ENCODE measurements around the gene DLGAP3.

The DLGAP3 gene

DNA sequence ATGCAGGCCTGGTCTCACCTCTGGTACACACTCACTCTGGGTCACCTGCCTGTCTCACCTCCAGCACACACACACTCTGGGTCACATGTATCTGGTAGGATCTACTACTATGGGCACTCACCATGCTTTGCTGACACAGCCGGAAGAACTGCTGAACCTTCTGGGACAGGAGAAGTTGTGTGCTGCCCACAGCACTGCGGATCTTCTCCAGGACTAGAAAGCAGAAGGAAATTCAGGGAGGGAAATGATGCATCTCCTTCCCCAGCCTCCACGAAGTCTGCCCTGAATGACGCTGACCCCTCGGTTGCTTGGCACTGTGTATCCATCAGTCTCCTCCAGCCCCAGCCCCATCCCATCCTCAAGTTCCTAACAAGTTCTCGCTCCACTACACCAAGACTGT lies 62.0 kb downstream of the DLGAP3 start:
- DNase-seq (ENCODE audit: low spot score) (no peak), FAIRE-seq (no peak)

DNA sequence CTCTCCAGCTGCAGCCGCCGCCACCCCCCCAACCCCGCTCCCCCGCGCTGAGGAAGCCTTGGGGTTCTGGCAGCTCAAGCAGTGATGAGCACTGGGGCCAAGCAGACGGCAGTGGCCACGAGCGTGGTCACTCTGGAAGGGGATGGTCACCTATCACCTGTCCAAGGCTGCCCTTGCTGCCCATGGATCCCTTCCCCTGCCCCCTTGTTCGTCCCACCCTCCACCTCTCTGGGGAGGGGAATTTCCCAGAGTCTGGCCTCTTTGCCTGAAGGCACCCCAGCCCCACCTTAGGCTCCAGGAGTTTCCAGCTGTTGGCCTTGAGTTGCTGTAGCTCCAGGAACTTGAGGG lies 62.7 kb downstream of the DLGAP3 start:
- DNase-seq (ENCODE audit: low spot score) (no peak), FAIRE-seq (no peak)

DNA sequence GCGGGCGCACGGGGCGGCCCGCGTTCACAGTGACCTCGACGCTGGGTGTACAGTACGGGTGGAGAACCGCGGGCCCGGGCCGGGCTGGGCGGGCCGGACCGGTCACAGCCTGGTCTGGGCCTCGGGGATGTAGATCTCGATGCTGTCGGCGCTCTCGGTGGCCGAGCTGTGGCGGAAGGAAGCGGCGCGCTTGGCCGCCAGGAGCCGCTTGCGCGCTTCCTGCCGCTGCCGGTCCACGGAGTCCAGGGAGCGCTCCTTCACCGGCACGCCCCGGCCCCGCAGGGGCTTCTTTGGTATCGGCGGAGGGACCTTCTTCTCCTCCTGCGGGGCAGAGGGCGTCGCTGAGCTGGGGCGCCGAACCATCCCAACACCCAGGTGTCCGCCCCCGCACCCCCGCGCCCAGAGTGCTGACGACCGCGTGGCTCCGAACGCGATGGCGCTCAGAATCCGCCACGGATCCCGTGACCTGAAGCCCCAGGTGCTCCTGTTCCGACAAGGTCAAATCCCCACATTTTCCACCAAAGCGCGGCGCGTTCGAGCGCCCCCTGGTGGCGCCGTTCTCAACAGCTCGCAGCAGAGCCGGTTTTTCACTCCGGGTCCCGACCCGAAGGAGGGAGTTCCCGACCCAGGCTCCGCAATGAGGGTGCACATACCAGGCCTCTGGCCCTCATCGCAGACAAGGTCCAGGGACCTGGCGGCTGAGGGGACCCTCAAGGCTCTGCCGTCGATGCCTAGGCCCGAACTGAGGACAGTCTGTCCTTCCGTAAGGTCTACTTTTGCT lies 63.3 kb downstream of the DLGAP3 start:
- peak; percentile 87 for DNase-seq (ENCODE audit: low spot score)
- FAIRE-seq: no peak

DNA sequence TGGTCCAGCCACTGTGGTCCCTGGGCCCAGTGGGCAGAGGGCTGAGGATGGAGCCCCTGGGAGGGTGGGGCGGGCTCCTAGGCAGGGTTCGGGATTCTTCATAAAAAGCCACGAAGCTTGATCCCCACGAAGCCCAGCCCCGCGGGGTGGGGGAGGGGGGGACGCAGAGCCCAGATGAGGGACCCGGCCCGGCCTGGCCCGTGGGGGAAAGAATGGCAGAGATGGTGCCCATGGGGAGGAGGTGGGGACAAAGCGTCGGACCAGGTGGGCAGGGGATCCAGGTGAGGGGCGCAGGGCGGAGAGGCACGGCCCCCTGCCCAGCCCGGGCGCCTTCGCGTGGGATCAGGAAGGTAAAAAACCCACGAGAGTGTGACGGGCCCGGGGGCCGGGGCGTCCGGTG lies 63.9 kb downstream of the DLGAP3 start:
- no peak for FAIRE-seq

DNA sequence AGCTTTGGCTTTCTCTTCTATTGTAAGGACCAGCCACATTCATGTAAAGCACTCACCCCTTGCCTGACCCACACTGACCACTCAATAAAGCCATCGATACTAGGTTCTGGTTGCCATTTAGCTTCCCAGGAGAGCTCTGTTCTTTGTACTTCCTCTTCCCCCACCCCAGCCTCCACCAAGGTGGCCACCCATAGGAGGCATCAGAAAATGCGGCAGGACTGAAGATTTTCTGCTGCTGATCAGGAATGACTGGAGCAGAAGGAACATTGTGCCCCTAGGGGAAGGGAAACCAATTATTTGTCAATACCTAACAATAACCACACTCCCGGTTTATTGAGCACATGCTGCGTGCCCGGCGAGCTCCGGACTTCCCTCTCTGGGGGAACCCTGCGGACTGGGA lies 64.7 kb downstream of the DLGAP3 start:
- no peak for FAIRE-seq
- no peak for DNase-seq (ENCODE audit: low spot score)

More for the DNA sequence above, 63.9 kb downstream of the DLGAP3 start:
- DNase-seq (ENCODE audit: low spot score): no peak

DNA sequence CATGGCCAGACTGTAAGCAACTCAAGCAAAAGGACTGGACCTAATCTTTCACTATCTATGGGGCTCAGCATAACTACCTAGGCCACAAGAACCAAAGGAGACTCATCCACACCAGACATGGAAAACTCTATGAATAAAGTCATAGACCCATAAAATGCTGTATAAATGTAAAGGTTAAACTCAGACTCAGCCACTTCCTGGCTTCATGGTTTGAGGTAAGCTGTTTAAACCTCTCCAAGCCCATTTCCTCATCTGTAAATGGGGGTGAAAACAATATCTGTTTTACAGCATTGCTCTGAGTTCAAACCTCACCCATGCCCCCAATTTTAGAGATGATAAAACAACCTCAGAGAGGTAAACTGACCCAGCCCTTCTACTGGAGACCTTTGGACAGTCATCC lies 65.9 kb downstream of the DLGAP3 start:
- FAIRE-seq (no peak), DNase-seq (ENCODE audit: low spot score) (no peak)

DNA sequence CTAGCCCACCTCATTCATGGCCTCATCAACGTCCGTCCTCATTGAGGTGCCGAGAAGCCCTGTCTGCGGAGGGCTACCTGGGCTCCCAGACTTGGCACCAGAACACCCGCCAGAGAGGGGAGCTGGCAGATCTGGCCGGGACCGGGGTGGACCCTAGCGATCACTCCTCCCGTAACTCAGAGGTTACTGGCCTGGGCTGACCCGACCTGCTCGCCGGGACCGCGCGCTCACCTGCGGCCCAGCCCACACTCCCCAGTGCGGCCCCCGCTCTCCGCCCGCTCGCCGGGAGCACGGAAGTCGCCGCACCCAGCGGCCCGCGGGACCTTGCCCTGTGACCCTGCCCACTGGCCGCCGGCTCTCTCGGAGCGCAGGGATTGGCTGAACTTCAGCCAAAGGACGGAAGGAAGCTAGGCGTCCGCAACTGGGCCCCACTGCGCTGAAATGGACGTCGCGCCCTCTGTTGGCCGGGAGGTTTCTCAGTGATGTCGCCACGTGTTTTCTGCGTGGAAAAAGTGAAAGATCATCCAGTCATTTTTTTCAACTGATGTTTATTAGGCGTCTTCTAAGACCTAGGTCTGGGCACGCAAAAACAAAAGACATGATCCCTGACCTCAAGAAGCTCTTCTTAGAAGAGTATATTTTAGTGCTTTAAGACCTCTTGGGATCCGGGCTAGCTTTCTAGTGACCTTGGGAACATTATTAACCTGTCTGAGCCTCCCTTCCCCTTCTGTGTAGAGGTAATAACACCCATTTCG lies 69.8 kb downstream of the DLGAP3 start, which contains the start of gene SMIM12:
Gene SMIM12, minus strand, starts transcription at position 304 of the 755 bp plus-strand sequence. CDS start 3,772 bp downstream, outside the sequence.
- FAIRE-seq (no peak), DNase-seq (ENCODE audit: low spot score) (peak; percentile 97)

DNA sequence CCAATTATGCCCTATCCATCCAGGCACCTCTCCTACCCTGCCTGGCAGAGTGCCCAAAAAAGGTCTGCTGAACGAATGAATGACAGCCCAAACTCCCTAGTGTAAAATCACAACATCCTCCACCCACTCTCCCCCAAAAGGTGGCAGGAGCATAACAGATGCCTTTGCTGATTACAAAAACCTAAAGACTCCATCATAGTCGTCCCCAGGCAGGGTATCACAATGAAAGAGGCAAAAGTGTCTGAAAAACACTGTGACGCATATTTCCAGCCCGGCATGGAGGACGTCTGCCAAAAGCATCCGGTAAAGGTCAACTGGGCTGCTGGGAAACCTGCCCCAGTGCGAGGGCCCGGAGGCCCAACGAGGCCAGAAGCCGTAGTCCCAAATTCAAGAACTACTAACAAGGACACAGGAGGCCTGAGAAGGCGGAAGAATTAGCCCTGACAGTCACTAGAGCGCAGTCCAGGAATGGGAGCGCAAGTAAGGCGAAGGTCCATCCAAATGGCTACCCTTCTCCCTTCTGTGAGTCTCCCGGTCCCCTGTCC lies 70.5 kb downstream of the DLGAP3 start:
- no peak for FAIRE-seq
- no peak for DNase-seq (ENCODE audit: low spot score)

DNA sequence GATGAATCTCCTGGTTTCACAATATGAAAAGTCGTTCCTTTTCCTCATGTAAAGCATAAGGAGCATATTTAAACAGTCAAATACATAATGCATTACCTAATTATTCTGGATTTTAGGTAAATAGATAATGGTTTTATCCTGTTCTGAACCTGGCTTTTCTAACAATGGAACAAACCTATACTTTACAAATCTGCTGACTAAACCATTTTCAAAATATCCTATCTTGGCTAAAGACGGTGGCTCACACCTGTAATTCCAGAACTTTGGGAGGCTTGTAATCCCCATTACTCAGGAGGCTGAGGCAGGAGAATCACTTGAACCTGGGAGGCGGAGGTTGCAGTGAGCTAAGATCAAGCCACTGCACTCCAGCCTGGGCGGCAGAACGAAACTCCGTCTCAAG lies 72.8 kb downstream of the DLGAP3 start:
- no peak for FAIRE-seq
- DNase-seq (ENCODE audit: low spot score): no peak

DNA sequence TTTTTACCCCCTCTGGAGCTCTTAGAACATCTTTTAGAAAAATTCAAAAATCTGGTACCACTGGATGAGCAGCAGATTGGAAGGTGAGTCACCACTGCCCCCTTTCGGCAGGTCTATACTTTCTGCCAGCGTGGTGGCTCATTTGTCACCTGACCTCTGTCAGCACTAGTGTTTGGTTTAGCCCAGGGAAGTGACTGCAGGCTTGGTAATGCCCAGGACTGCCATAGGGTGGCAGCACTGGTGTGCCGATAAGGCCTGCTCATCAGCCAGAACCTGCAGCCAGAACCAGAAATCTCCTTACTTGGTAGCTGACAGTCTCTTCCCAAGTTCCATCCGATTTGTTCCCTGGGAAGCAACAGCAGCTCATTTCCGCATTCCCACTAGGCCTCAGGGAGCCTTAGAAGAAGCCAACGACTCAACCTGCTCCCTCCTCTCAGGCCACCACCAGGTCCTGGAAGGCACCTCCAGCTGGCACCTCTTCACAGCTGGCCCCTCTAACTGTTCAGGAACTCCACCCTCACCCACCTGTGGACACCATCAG lies 76.7 kb downstream of the DLGAP3 start:
- DNase-seq (ENCODE audit: low spot score): peak; percentile 96
- FAIRE-seq: peak; percentile 75

DNA sequence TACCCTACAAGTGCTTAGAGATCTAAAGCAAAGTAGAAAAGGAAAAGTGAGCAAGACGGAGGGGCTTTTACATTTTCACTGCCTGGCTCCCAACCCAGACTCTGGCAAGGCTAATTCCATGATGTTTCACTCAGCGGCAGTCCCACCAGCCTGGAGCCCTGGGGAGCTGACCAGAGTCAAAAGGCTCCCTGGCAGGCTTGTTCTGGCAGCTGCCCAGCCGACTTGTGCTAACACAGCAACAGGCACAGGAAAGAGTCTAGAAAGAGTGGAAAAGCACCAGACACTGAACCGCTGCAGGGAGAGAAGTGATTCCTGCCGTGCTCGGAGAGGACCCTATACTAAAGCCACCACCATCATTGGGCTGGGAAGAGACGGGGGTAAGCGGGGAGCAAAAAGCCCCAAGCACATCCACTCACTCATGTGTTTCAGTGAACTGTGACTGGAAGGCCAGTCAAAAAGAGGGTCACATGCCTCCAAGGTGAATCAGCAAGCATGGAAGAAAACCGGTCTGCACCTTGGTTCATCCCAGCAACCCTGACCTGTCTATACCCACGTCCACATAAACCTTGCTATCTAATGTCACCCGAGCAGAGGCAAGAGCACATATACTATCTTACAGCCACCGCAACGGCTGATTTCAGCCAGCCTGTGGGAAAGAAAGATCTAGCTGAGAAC lies 77.9 kb downstream of the DLGAP3 start:
- FAIRE-seq: no peak
- no peak for DNase-seq (ENCODE audit: low spot score)

DNA sequence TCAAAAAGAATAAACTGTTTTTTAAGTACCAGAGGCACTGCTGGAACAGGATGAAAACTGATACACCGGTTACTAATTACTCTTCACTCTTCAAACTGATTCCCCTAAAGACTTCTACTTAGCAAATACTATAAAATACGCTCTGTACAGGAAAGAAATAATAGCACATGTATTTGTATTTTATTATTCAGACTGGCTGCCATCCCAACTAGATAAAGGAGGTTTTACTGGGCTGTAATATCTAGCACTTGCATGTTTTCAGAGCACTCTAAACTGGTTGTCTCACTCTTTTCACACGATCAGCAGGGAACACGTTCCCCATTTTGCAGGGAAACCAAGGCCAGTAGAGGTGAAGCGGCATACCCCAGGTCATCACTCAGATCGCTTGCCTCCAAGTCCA lies 79.1 kb downstream of the DLGAP3 start:
- FAIRE-seq: no peak
- no peak for DNase-seq (ENCODE audit: low spot score)

DNA sequence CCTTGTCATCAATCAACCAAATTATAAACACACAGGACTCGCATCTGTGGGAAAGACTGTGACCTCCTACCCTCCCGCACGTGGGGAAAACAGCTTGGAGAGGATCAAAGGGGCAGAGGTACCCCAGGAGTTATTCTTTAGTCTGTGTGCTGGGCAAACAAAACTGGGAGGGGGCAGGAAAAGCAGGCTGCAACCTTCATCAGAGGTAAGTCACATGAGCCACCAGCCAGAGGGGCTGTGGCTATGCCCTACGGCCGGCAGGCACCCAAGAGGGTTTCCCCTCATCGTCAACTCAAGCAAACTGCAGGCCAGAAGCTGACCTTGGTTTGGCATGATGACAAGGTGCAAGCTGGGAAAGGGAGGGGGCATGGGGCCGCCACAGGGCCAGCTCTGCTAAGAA lies 82.4 kb downstream of the DLGAP3 start:
- DNase-seq (ENCODE audit: low spot score) (no peak), FAIRE-seq (no peak)

DNA sequence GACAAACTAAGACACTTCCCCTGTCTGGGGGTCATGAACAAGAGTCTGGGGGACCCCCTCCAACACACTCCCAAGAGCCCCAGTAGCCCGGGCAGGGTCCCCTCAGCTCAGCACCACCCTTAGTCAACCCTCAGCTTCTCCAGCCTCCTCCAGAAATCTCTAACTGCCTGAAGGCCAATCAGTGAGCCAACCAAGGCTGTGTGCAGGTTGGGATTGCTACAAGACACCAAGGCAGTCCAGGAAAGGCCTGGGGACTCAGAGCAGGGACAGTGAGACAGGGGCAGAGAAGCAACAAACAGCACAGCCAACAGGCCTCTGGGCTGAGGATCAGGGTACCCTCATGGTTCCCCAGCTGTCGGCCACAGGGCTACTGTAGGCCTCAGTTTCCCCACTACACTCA lies 83.2 kb downstream of the DLGAP3 start:
- no peak for DNase-seq (ENCODE audit: low spot score)
- no peak for FAIRE-seq

DNA sequence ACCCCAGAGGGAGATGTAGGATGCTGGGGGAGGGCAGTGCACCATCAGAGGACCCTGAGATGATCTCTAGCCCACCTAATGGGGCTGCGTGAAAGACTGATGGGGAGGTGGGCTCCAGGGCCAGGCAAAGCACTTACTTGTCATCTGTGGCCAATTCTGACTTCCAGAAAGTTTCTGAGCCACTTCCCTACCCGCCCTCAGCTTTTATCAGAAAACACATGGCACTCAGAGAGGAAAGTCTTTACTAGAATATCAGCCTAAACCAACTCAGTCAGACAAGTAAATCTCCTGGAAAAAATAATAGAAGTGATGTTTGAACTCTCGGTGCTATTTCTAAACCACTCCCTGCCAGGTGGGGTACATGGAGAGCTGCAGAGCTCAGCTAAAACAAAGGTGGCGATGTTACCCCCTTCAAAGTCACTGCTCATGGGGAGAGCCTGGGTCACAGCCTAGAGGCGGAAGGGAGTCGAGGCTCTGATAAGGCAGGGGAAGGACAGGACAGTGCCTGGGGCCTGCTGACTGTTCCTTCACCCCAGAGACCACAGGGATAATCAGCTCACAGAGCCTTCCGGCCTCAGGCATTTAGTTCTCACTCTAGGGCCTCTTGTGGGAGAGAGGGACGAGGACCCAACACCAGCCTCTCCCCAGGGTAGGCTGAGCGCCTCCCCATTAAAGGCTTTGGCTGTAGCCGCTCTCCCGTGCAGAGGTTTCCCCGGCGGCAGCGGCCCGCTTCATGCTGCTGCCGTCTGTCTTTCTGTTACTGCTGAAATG lies 84.1 kb downstream of the DLGAP3 start:
- DNase-seq (ENCODE audit: low spot score): no peak
- FAIRE-seq: no peak

DNA sequence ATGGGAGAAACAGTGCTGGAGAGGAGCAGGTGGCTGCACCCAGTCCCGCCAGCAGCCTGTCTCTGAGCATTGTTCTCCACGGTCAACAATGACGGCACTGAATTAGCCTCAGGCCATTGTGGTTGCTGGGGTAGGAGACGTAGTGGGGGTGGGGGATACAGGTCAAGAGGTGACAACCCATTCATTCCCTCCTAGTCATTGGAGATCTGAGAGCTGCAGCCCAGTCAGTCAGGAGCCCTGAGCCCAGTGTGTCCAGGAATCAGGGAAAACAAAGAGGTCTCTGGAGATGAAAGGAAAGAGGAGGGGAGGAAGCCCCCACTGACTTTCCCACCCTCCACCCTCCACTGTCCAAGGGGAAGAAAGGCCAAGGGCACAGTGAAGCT lies 85.2 kb downstream of the DLGAP3 start:
- no peak for FAIRE-seq

DNA sequence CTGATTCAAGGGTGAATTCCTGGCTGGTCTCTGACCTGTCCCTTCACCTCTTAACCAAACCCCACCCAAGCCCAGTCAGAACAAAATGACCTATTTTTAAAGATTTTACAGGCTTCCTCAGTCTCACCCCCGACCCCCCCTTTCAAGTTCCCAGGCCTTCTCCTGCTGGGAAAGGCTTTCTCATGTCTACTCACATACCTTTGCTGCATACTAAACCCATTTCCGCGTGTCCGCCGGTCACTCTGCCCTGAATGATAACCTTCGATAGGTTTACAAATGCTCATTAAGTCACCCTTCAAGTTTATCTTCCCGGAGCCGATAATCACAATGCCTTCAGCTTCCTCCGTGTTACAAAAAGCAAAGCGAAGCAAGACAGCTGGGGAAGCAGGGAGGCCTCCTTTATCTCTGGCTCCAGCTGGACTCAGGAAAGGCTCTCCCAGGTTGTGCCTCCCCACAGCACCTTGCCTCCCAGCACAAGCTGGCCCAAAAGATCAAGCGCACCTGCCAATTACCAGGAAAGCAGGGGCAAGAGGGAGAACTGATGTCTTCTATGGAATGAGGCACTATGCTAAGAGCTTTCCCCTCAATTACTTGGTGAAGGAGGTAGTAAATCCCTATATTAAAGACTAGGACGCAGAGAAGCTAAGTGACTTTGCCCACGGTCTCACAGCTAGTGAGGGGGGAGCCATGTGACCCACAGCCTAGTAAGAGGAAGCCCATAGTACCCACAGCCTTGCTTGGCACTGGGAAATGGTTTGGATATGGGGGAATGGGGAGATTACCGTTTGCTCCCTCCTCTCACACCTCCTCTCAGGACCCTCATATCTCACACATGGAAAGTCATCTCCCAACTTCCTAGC lies 85.8 kb downstream of the DLGAP3 start:
- no peak for FAIRE-seq
- DNase-seq (ENCODE audit: low spot score): no peak

More for the DNA sequence above, 85.2 kb downstream of the DLGAP3 start:
- no peak for DNase-seq (ENCODE audit: low spot score)

DNA sequence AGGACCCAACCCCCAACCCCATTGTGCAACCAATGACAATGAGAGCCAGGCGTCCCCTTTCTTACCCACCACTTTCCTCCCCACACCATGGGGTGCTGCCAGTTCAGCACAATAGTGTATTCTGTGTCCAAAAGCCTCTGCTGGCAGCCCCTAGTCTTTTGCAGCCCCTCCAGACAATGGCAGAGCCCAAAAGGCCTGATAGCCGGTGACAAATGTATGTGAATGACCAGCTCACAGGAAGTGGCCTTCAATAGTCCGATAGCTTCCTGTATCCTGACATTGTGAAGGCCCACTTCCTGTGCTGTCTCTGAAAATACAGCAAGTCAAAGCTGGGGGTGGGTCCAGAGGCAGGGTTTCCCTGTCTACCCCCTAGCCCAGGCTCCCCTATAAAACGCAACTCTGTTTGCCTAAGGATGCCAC lies 86.5 kb downstream of the DLGAP3 start:
- no peak for FAIRE-seq
- DNase-seq (ENCODE audit: low spot score): no peak

DNA sequence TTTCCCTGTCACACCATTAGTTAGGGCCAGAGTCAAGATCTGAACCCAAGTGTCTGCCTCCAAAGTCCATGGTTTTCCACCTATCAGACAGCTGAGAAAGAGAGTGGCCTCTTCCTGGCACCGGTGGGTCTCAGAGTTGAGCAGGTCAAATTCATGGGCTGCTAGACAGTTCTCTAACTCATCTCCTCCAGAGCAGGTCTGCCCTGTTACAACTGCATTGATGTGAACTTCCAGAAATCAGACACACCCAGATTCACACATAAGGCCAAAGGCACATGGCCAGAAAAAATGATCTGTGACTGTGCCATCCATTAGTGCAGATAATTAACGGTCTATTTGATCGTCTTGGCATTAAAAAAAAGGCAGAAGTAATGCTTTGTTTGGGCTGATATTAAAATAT lies 87.4 kb downstream of the DLGAP3 start:
- FAIRE-seq (no peak), DNase-seq (ENCODE audit: low spot score) (no peak)

DNA sequence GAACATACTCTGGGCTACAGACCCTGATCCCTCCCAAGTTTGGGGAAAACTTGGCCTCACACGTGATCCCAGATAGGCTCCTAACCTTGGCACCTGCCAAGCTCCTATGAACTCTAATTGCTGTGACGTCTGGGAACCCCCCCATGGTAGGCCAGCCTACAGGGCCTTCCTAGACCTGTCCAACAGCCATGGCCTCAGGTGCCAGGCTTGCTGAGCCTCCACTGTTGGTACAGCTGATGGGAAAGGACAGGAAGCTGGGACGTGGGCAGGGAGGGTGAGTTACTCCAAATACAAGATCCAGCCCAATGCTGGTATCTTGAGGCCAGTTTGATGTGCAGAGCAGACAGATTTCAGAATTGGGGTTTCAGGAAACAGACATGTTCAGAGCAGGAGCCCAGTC lies 89.0 kb downstream of the DLGAP3 start:
- DNase-seq (ENCODE audit: low spot score) (no peak), FAIRE-seq (no peak)

Data from urothelium cell line (cell line).